ENCODE measurements around the gene ATP2B2. TPM values are rescaled to one million over a fixed set of nuclear protein-coding genes. Genes with fewer than 3 reads are reported as not detected.

ATP2B2 gene
- total RNA-seq, 4 donors from 2014 or later, result 0.11 to 0.42 (median 0.15) TPM; not detected in 1

DNA sequence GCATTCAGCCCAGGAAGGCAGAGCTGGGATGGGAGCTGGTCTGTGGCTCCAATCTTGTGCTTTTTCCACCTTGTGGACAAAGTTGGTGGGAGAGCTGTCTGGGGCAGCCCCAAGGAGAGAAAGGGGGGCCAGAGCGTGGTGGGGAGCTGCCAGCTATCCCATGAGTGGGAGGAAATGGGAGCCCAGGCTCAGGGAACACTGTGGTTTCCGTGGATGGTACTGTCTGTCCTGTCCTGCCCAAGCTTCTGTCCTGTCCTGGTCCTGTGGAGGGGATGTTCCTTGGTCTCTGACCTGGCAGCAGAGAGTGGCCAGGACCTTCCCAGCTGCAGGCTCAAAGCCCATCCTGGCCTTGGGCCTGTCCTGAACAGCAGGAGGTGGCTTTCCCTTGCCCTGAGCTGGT, 111.9 kb downstream of the ATP2B2 start:
- no peaks in the 10 kb centered on the region for H3K36me3 ChIP-seq
- no peaks in the 10 kb centered on the region for H3K27me3 ChIP-seq
- no peak overlapping the region for H3K4me3 ChIP-seq (replicated peaks in 1 of 3)
- TF ChIP-seq POLR2A (IDR thresholded peaks at IDR 0.05), result no peak
- TF ChIP-seq, protein P1, sequence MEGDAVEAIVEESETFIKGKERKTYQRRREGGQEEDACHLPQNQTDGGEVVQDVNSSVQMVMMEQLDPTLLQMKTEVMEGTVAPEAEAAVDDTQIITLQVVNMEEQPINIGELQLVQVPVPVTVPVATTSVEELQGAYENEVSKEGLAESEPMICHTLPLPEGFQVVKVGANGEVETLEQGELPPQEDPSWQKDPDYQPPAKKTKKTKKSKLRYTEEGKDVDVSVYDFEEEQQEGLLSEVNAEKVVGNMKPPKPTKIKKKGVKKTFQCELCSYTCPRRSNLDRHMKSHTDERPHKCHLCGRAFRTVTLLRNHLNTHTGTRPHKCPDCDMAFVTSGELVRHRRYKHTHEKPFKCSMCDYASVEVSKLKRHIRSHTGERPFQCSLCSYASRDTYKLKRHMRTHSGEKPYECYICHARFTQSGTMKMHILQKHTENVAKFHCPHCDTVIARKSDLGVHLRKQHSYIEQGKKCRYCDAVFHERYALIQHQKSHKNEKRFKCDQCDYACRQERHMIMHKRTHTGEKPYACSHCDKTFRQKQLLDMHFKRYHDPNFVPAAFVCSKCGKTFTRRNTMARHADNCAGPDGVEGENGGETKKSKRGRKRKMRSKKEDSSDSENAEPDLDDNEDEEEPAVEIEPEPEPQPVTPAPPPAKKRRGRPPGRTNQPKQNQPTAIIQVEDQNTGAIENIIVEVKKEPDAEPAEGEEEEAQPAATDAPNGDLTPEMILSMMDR (IDR thresholded peaks at IDR 0.05), result no peak
- H3K4me1 ChIP-seq, result no peaks in the 10 kb centered on the region
- H3K9me3 ChIP-seq, result no peaks in the 10 kb centered on the region
- 69 to 87% methylated on average over 2 of the region's 2 CpGs for WGBS, 2 donors
- H3K27ac ChIP-seq, result no peak overlapping the region
- DNase-seq, result no peak
- intact Hi-C loops (cut with DNase I), result no loop called here

DNA sequence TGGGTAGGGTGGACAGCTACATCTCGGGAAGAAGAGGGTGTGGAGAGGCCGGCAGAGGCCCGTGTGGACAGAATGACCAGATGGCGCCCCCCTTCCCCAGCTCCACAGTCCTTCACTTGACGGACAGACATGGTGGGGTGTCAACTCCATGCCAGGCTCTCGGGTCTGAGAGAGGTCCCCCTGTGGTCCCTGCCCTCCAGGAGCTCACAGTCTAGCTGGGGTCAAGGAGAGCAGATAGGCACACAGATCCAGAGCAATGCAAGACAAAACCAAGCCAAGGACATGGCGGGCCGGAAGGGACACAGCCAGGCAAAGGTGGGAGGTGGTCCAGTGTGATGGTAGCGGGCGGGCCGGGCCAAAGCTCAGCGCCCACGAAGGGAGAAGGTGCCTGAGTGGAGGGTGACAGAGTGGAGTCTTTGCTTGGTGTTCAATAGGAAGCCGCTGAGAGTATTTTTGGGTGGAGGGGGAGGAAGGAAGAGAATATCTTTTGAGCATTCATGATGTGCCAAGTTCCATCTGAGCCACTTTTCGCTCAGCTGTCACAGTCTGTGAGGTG, 112.4 kb downstream of the ATP2B2 start:
- no peaks in the 10 kb centered on the region for H3K9me3 ChIP-seq
- 86 to 90% methylated on average over 10 to 15 of the region's 15 CpGs for WGBS, 2 donors
- no peak for DNase-seq

DNA sequence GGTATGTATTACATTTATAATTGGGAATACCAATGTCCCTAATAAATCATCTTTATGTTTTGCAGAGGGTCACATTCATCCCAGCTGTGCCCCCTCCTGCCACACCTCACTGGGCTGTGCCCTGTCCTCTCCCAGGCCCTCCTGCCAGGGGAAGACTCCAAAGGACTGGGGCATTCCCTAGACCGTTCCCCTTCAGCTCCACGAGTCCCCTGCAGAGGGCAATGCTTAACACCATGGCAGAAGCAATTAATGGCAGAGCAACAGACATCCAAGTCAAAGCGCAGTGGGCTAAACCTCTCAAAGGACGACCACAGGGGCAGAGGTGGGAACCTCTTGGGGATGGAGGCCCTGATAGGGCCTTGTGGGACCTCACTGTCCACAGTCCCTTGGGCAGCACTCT, 113.1 kb downstream of the ATP2B2 start:
- H3K9me3 ChIP-seq, result no peaks in the 10 kb centered on the region

More for the DNA sequence above, 112.4 kb downstream of the ATP2B2 start:
- Histone ChIP-seq H3K4me1 (no peaks in the 10 kb centered on the region), H3K36me3 (no peaks in the 10 kb centered on the region), H3K27me3 (no peaks in the 10 kb centered on the region), H3K4me3 (replicated peaks in 1 of 3) (no peak overlapping the region), H3K27ac (no peak overlapping the region)
- TF ChIP-seq, protein P1 (IDR thresholded peaks at IDR 0.05), result no peak
- TF ChIP-seq POLR2A (IDR thresholded peaks at IDR 0.05), result no peak
- intact Hi-C loops (cut with DNase I), result no loop called here

DNA sequence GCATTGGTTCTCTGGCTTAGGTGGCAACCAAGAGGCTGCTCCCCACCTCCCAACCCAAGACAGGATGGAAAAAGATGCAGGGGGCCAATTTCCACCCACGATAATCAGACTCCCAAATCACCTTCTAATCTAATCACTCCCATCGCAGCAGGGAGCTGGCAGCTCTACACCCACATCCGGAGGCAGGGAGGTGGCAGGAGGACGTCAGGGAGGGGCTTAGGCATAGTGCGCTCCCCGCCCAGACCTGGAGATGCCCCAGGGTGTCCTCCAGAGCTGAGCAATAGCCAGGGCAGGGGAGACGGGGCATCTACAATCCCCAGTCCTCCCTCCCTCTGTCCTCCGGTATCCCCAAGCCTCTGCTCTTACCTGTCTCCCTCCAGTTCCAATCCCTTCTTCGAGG, 114.0 kb downstream of the ATP2B2 start:
- intact Hi-C loops (cut with DNase I), result no loop called here
- DNase-seq, result no peak
- Histone ChIP-seq H3K4me3 (replicated peaks in 1 of 3) (no peak overlapping the region), H3K27ac (no peak overlapping the region), H3K36me3 (no peaks in the 10 kb centered on the region), H3K27me3 (no peaks in the 10 kb centered on the region), H3K9me3 (no peaks in the 10 kb centered on the region), H3K4me1 (no peaks in the 10 kb centered on the region)
- no peak for TF ChIP-seq POLR2A (IDR thresholded peaks at IDR 0.05)
- TF ChIP-seq, protein P1 (IDR thresholded peaks at IDR 0.05), result no peak
- 60 to 83% methylated on average over 6 to 8 of the region's 9 CpGs for WGBS, 2 donors

More for the DNA sequence above, 113.1 kb downstream of the ATP2B2 start:
- no peak overlapping the region for H3K4me3 ChIP-seq (replicated peaks in 1 of 3)
- TF ChIP-seq POLR2A (IDR thresholded peaks at IDR 0.05), result no peak
- TF ChIP-seq, protein P1 (IDR thresholded peaks at IDR 0.05), result no peak
- H3K36me3 ChIP-seq, result no peaks in the 10 kb centered on the region
- no peak for DNase-seq
- H3K27me3 ChIP-seq, result no peaks in the 10 kb centered on the region
- 45 to 54% methylated on average over 3 to 4 of the region's 4 CpGs for WGBS, 2 donors
- H3K4me1 ChIP-seq, result no peaks in the 10 kb centered on the region
- no peak overlapping the region for H3K27ac ChIP-seq
- intact Hi-C loops (cut with DNase I), result no loop called here

DNA sequence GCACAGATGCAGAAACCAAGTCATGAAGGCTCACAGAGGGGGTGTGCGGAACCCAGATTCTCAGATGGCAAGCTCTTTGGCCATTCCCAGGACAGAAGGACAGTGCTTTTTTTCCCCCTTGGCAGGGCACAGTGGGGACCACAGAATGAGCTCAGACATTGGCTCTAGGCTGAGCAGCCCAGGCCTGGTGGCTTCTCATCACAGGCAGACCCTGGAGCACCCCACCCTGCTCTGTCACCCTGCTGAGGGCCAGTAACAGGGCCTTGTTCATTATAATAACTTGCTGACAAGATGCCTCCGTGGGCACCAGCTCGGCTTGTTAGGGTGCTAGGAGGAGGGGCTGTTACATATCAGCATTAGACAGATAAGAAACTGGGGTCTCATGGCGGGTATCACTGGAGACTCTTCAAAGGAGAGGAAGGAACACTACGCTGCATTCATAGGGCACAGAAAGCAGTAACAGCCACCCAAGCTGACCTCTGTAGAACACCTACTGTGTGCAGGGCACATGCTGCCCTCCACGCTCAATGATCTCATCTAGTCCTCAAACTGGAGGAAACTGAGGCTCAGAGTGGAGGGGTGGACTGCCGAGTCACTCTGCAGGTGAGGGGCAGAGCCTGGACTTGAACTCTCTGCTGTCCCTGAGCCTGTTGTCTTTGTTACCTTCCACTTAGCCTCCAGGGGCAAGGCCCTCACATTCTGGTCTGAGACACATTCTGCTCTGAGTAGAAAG, 114.6 kb downstream of the ATP2B2 start:
- no peaks in the 10 kb centered on the region for H3K27me3 ChIP-seq
- TF ChIP-seq, protein P1 (IDR thresholded peaks at IDR 0.05), result no peak
- no peak for TF ChIP-seq POLR2A (IDR thresholded peaks at IDR 0.05)
- WGBS, 2 donors, result 84 to 94% methylated on average over 7 of the region's 7 CpGs
- DNase-seq, result no peak
- no peaks in the 10 kb centered on the region for H3K36me3 ChIP-seq
- intact Hi-C loops (cut with DNase I), result no loop called here
- H3K9me3 ChIP-seq, result no peaks in the 10 kb centered on the region
- H3K4me1 ChIP-seq, result no peaks in the 10 kb centered on the region
- no peak overlapping the region for H3K27ac ChIP-seq
- H3K4me3 ChIP-seq (replicated peaks in 1 of 3), result no peak overlapping the region

Data from thyroid gland (tissue), 4 donors.